Spleen (tissue), 7 donors: ENCODE results near the gene PERCC1.

Experiments
- POLR2AphosphoS5 ChIP-seq, 3 donors: sonication (generic); formaldehyde crosslinking; IDR thresholded peaks; one replicate each; pipeline ENCODE4 v1.5.1; 2017; ENCODE audit warnings: antibody characterized with exemption in 3 of 3
- TF ChIP-seq, protein P1 (sequence below), 11 experiments: fragments of 200-600 bp in 7 of 11; fragments of 450-650 bp in 4 of 11; sonication (generic) in 4 of 11; IDR thresholded peaks in 8 of 11; conservative IDR thresholded peaks in 3 of 11; 1 replicate in 7 of 11; 2 replicates in 4 of 11; pipeline versions ENCODE4 v1.4.0 to v1.8.0; 2016 to 2021; ENCODE audit warnings: antibody characterized with exemption in 11 of 11, inconsistent platforms in 4 of 11, mild to moderate bottlenecking in 1 of 11
- donor health status: DM: no; HTN: no; CAD: no; lungs with moderate emphysema.
- donor health status: DM: no; HTN: no; CAD: no.
- donor health status: DM: no; HTN: no; CAD: no.

DNA sequence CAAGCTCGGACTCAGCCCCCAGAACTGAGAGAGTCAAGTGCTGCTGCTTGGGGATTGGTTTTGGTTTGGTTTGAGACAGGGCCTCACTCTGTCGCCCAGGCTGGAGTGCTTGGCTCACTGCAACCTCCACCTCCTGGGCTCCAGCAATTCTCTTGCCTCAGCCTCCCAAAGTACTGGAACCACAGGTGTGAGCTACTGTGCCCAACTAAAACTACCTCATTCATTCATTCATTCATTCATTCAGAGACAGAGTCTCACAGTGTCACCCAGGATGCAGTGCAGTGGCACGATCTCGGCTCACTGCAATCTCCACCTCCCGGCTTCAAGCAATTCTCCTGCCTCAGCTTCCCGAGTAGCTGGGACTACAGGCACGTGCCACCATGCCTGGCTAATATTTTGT lies 41.1 kb upstream of the PERCC1 start:
- no peak for TF ChIP-seq POLR2AphosphoS5 (IDR thresholded peaks at IDR 0.05)
- TF ChIP-seq, protein P1, sequence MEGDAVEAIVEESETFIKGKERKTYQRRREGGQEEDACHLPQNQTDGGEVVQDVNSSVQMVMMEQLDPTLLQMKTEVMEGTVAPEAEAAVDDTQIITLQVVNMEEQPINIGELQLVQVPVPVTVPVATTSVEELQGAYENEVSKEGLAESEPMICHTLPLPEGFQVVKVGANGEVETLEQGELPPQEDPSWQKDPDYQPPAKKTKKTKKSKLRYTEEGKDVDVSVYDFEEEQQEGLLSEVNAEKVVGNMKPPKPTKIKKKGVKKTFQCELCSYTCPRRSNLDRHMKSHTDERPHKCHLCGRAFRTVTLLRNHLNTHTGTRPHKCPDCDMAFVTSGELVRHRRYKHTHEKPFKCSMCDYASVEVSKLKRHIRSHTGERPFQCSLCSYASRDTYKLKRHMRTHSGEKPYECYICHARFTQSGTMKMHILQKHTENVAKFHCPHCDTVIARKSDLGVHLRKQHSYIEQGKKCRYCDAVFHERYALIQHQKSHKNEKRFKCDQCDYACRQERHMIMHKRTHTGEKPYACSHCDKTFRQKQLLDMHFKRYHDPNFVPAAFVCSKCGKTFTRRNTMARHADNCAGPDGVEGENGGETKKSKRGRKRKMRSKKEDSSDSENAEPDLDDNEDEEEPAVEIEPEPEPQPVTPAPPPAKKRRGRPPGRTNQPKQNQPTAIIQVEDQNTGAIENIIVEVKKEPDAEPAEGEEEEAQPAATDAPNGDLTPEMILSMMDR (IDR thresholded peaks at IDR 0.05 in 8 of 11, conservative IDR thresholded peaks at IDR 0.05 in 3 of 11) = no peak
